ENCODE data around the gene VPS37C.

The VPS37C gene

DNA sequence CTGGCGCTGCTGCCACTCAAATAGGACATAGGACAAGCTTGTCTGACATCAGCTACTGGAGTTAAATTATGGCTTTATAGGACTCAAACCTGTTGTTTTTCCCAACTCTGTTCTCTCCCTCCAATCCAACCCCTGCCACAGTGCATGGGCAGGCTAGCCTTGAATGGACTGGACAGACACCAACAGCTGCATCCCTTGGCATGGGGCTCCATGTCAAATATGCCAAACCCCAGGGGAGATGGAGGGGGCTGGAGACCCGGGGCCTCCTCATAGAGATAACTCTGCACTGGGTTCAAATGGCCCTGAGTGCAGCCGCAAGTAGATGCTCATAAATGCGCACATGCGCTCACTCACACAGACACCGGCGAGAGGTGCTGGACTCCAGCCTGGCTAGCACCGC is 30.0 kb downstream of the VPS37C start:
- H3K4me1 ChIP-seq: peaks cover 30 to 71% (median 50%) of the 10 kb centered on the region in 10 experiments
- no peak overlapping the region for H3K9ac ChIP-seq
- no peak overlapping the region; a peak in 1 of 22 replicates for H3K4me2 ChIP-seq
- H3K36me3 ChIP-seq: peaks cover 0 to 84% (median 0%) of the 10 kb centered on the region in 11 experiments; a peak in 11 of 22 replicates
- H3K4me3 ChIP-seq: no peak overlapping the region
- no peak overlapping the region for H3K27ac ChIP-seq
- H4K20me1 ChIP-seq: peaks cover 34 to 96% (median 53%) of the 10 kb centered on the region in 11 experiments
- H3K27me3 ChIP-seq: no peaks in the 10 kb centered on the region
- H3K9me3 ChIP-seq (replicated peaks in 1 of 11): no peaks in the 10 kb centered on the region
- no peak for TF ChIP-seq Cebpa-rat (IDR thresholded peaks at IDR 0.05)

DNA sequence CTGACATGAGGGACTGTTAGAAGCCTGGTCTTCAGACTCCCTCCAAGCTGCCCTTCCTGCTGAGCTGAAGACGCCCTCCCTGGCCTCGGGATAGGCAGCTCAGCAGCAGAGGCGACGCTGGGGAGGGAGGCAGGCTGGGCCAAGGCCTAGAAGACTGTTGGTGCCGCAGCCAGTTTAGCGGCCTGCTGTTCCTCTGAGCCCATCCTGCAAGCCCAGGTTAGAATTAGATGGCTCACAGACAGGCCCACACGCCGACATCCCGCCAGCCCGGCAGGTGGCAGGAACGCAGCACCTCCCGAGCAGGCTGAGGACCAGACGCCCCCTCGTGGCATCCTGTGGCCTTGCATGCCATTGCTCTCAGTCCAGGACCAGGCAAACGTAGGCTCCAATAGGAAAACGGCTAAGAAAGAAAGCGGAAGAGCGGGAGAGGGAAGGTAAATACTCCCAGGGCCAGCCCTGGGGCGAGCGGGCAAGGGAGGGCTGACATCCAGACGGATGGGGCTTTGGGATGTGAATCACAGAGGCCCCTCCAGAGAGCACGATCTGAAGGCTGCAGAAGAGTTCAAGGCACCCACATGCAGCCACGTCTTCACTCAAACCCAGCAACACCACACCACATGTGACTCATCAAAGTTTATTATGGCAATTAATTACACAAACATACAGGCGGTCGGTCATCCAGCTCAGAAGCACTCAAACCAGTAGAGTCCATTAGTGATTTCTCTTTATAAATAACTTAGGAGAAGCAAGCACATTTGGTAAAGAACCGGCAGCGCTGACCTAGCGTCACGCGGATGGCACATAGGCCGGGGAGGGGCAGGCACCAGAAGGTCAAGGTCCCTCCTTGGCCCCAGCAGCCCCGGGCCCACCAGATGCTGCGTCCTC is 31.3 kb downstream of the VPS37C start:
- Histone ChIP-seq H3K4me2 (peak overlapping the region; percentile 44 to 78 (median 57)), H3K9me3 (replicated peaks in 1 of 11) (no peaks in the 10 kb centered on the region), H3K4me1 (peaks cover 23 to 72% (median 56%) of the 10 kb centered on the region in 10 experiments), H3K27ac (peak overlapping the region in 1 of 11 experiments; percentile 44; a peak in 4 of 22 replicates), H3K36me3 (peaks cover 0 to 71% (median 0%) of the 10 kb centered on the region in 11 experiments; a peak in 11 of 22 replicates), H3K9ac (peak overlapping the region in 8 of 11 experiments; percentile 4 to 51 (median 42); a peak in 7 of 22 replicates), H3K4me3 (no peak overlapping the region), H4K20me1 (peaks cover 26 to 96% (median 41%) of the 10 kb centered on the region in 11 experiments; a peak in 21 of 22 replicates), H3K27me3 (no peaks in the 10 kb centered on the region)
- TF ChIP-seq Cebpa-rat (IDR thresholded peaks at IDR 0.05): no peak

DNA sequence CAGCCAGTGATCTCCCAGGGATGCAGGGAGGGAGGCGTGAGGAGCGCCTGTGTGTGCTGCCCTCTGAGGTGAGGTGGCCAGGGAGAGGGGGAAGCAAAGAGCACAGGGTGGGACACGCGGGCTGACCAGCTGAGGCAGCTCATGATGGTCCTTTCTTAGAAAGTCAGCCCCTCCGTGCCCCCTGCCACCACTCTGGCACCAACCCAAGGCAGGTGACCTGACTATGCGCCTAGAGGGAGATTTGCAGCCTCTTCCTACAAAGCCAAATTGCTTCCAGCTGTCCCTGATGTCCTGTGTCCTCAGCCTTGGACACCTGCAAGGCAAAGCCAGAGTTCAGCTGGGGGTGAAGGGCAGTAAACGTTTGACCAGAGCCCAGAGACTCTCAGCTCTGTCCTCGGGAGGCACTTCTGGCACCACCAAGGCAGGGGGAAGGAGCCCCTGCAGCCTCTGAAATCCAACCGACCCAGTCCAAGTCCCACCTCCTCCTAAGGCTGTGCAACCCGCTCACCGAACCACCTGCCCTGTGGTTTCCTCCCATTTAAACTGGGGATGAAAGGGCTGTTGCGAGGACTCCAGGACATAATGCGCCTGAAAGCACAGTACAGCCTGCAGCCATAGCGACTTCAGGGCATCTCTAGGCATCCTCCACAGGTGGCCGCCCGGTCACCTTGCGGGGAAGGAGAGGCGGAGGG is 32.1 kb downstream of the VPS37C start:
- Histone ChIP-seq H3K36me3 (peaks cover 0 to 63% (median 0%) of the 10 kb centered on the region in 11 experiments; a peak in 11 of 22 replicates), H3K4me3 (no peak overlapping the region), H3K4me1 (peaks cover 29 to 80% (median 63%) of the 10 kb centered on the region in 10 experiments), H3K4me2 (peak overlapping the region; percentile 44 to 78 (median 57); a peak in 20 of 22 replicates), H4K20me1 (peaks cover 18 to 96% (median 35%) of the 10 kb centered on the region in 11 experiments; a peak in 21 of 22 replicates), H3K9me3 (replicated peaks in 1 of 11) (no peaks in the 10 kb centered on the region), H3K27me3 (no peaks in the 10 kb centered on the region), H3K9ac (peak overlapping the region in 1 of 11 experiments; percentile 44; a peak in 1 of 22 replicates), H3K27ac (no peak overlapping the region)
- no peak for TF ChIP-seq Cebpa-rat (IDR thresholded peaks at IDR 0.05)

DNA sequence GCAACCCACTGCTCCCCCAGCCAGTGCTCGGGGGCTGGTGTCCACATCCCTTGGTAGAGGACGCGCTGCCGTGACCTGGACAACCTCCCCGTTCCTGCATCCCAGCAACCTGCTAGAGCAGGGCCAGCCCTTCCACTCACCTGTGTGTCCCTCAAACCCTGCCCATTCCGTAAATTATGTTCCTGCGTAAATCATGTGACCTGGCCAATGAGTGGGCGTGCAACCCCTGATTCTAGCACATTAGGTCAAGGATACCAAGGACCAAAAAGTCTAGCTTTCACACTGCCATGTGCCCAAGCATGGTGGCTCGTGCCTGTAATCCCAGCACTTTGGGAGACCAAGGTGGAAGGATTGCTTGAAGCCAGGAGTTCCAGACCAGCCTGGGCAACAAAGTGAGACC is 33.2 kb downstream of the VPS37C start:
- Histone ChIP-seq H3K27me3 (no peaks in the 10 kb centered on the region), H3K27ac (no peak overlapping the region), H3K4me2 (peak overlapping the region in 2 of 11 experiments; percentile 35 to 68; a peak in 2 of 22 replicates), H3K9ac (no peak overlapping the region), H3K9me3 (replicated peaks in 1 of 11) (no peaks in the 10 kb centered on the region), H3K36me3 (peaks cover 0 to 52% (median 0%) of the 10 kb centered on the region in 11 experiments; a peak in 10 of 22 replicates), H3K4me1 (peaks cover 33 to 83% (median 62%) of the 10 kb centered on the region in 10 experiments), H4K20me1 (peaks cover 12 to 94% (median 24%) of the 10 kb centered on the region in 11 experiments; a peak in 21 of 22 replicates), H3K4me3 (no peak overlapping the region)
- no peak for TF ChIP-seq Cebpa-rat (IDR thresholded peaks at IDR 0.05)

DNA sequence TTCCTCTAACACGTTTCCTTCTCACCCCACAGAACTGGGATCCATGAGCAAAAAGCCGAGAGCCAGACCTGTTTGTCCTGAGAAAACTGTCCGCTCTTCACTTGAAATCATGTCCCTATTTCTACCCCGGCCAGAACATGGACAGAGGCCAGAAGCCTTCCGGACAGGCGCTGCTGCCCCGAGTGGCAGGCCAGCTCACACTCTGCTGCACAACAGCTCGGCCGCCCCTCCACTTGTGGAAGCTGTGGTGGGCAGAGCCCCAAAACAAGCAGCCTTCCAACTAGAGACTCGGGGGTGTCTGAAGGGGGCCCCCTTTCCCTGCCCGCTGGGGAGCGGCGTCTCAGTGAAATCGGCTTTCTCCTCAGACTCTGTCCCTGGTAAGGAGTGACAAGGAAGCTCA is 35.0 kb downstream of the VPS37C start:
- Histone ChIP-seq H3K27me3 (no peaks in the 10 kb centered on the region), H3K4me3 (no peak overlapping the region), H3K4me1 (peaks cover 29 to 68% (median 50%) of the 10 kb centered on the region in 10 experiments), H3K36me3 (peaks cover 0 to 34% (median 0%) of the 10 kb centered on the region in 11 experiments; a peak in 7 of 22 replicates), H3K4me2 (peak overlapping the region in 6 of 11 experiments; percentile 46 to 77 (median 66); a peak in 5 of 22 replicates), H4K20me1 (peaks cover 2 to 87% (median 14%) of the 10 kb centered on the region in 11 experiments; a peak in 15 of 22 replicates), H3K27ac (no peak overlapping the region), H3K9ac (no peak overlapping the region; a peak in 1 of 22 replicates), H3K9me3 (replicated peaks in 1 of 11) (no peaks in the 10 kb centered on the region)
- no peak for TF ChIP-seq Cebpa-rat (IDR thresholded peaks at IDR 0.05)

DNA sequence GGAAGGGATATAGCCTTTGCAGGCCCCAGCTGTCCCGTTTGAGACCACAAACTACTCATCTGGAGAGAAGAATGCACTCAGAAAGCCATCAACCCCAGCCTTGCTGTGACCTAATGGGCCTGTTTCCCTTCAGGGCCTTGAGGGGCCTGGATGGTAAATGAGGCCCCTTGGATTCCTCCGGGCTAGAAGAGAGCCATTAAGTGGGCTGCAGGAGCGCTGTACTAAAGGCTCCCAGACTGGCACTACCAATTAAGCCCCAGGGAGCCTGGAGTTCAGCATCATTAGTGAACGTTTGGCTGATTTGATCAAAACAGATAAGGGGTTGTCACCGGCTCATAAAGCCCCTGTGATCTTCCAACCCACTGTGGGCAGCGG is 35.9 kb downstream of the VPS37C start:
- 0 out of 22 replicates have a peak overlapping the region, but pooled peaks of 2 of the 11 experiments have one; percentile 11 to 25 for H3K9ac ChIP-seq
- H4K20me1 ChIP-seq: peaks cover 0 to 77% (median 12%) of the 10 kb centered on the region in 11 experiments; a peak in 15 of 22 replicates
- H3K4me2 ChIP-seq: peak overlapping the region in 10 of 11 experiments; percentile 7 to 77 (median 62); a peak in 18 of 22 replicates
- H3K27ac ChIP-seq: no peak overlapping the region
- H3K9me3 ChIP-seq (replicated peaks in 1 of 11): no peaks in the 10 kb centered on the region
- H3K27me3 ChIP-seq: no peaks in the 10 kb centered on the region
- peaks cover 22 to 71% (median 47%) of the 10 kb centered on the region in 10 experiments for H3K4me1 ChIP-seq
- H3K36me3 ChIP-seq: peaks cover 0 to 30% (median 0%) of the 10 kb centered on the region in 11 experiments; a peak in 4 of 22 replicates
- H3K4me3 ChIP-seq: no peak overlapping the region
- TF ChIP-seq Cebpa-rat (IDR thresholded peaks at IDR 0.05): no peak

DNA sequence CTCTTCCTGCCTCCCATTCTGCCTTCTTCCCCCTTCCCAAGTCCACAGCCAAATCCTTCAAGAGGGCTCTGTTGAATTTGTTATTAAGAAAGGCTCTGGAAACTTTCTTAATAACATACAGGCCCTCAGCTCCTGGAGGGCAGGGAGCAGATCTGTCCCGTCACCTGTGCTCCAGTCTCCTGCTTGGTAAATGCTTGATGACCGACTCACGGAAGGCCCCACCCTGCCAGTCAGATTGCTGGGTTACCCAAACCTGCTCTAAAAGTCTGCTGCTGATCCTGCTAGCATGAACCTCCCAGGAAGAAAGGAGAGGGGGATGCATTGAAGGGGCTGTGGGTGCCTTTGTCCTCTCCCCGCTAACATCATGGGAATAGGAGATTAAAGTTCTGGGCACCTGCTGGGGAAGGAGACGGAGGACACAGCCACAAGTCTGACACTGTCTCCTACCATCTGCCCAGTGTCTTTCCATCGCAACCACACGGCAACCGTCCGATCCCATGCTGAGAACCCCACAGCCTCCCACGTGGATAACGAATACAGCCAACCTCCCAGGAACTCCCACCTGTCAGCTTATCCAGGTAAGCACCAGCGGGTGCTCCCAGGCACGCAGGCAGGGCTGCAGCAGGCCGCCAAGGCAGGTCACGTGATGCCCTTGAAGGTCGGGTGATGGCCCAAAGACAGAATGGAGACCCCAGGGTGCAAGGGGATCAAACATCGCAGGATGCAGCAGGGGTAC is 36.5 kb downstream of the VPS37C start:
- no peak for TF ChIP-seq Cebpa-rat (IDR thresholded peaks at IDR 0.05)
- Histone ChIP-seq H3K4me2 (peak overlapping the region; percentile 13 to 77 (median 60)), H3K9me3 (replicated peaks in 1 of 11) (no peaks in the 10 kb centered on the region), H3K27me3 (no peaks in the 10 kb centered on the region), H3K27ac (no peak overlapping the region), H3K4me1 (peaks cover 17 to 66% (median 41%) of the 10 kb centered on the region in 10 experiments), H3K4me3 (no peak overlapping the region), H3K9ac (no peak overlapping the region), H3K36me3 (peaks cover 0 to 30% (median 0%) of the 10 kb centered on the region in 11 experiments; a peak in 4 of 22 replicates), H4K20me1 (peaks cover 0 to 72% (median 10%) of the 10 kb centered on the region in 11 experiments; a peak in 15 of 22 replicates)
